Measurements from ENCODE around the gene SNX2.
"Not testable (repeated sequence)": the region's sequence is repeated elsewhere in the genome, so short reads cannot be mapped to it uniquely, and the experiment has no call there.

SNX2 gene

GRCh38 chr5:122844136-122844909 is 69.4 kb downstream of the SNX2 start:
- peak; percentile 22 for DNase-seq (ENCODE audit: low spot score)

- no peak for DNase-seq (ENCODE audit: low spot score)
These were observed 70.0 kb downstream of the SNX2 start for GRCh38 chr5:122844910-122845228.

- DNase-seq (ENCODE audit: low spot score): peak; percentile 68
These were observed 70.6 kb downstream of the SNX2 start, which contains the start of gene SNX24 for GRCh38 chr5:122845229-122846050. Gene SNX24 (plus strand): TSS chr5:122845613. CDS start chr5:122845634, 21 bp downstream.

- peak; percentile 31 for DNase-seq (ENCODE audit: low spot score)
These were observed 71.2 kb downstream of the SNX2 start for GRCh38 chr5:122846051-122846550.

- no peak for DNase-seq (ENCODE audit: low spot score)
These were observed 72.8 kb downstream of the SNX2 start for GRCh38 chr5:122847687-122848081.

- DNase-seq (ENCODE audit: low spot score): no peak
These were observed 74.9 kb downstream of the SNX2 start for GRCh38 chr5:122849771-122850170.

GRCh38 chr5:122857538-122857937 is 82.7 kb downstream of the SNX2 start:
- not testable (repeated sequence) for DNase-seq (ENCODE audit: low spot score)

- DNase-seq (ENCODE audit: low spot score): no peak
These were observed 83.6 kb downstream of the SNX2 start for GRCh38 chr5:122858451-122858850.

GRCh38 chr5:122863240-122863639 is 88.4 kb downstream of the SNX2 start:
- no peak for DNase-seq (ENCODE audit: low spot score)

GRCh38 chr5:122863721-122864120 is 88.8 kb downstream of the SNX2 start:
- no peak for DNase-seq (ENCODE audit: low spot score)

GRCh38 chr5:122864400-122864799 is 89.5 kb downstream of the SNX2 start:
- DNase-seq (ENCODE audit: low spot score): no peak

- DNase-seq (ENCODE audit: low spot score): no peak
These were observed 90.0 kb downstream of the SNX2 start for GRCh38 chr5:122864842-122865241.

- DNase-seq (ENCODE audit: low spot score): no peak
These were observed 95.5 kb downstream of the SNX2 start for GRCh38 chr5:122870219-122870856.

- DNase-seq (ENCODE audit: low spot score): no peak
These were observed 96.8 kb downstream of the SNX2 start for GRCh38 chr5:122871661-122872060.

- DNase-seq (ENCODE audit: low spot score): no peak
These were observed 99.4 kb downstream of the SNX2 start for GRCh38 chr5:122874179-122874875.

GRCh38 chr5:122877518-122877917 is 102.6 kb downstream of the SNX2 start:
- no peak for DNase-seq (ENCODE audit: low spot score)

GRCh38 chr5:122879076-122879475 is 104.2 kb downstream of the SNX2 start:
- DNase-seq (ENCODE audit: low spot score): no peak

Measured in HuH-7.5 (cell line).